ENCODE data around the gene M1AP. TPM values are rescaled to one million over a fixed set of nuclear protein-coding genes. Genes with fewer than 3 reads are reported as not detected.

Gene M1AP
- total RNA-seq, 1 donor from 2014 or later: 1.4 TPM

DNA sequence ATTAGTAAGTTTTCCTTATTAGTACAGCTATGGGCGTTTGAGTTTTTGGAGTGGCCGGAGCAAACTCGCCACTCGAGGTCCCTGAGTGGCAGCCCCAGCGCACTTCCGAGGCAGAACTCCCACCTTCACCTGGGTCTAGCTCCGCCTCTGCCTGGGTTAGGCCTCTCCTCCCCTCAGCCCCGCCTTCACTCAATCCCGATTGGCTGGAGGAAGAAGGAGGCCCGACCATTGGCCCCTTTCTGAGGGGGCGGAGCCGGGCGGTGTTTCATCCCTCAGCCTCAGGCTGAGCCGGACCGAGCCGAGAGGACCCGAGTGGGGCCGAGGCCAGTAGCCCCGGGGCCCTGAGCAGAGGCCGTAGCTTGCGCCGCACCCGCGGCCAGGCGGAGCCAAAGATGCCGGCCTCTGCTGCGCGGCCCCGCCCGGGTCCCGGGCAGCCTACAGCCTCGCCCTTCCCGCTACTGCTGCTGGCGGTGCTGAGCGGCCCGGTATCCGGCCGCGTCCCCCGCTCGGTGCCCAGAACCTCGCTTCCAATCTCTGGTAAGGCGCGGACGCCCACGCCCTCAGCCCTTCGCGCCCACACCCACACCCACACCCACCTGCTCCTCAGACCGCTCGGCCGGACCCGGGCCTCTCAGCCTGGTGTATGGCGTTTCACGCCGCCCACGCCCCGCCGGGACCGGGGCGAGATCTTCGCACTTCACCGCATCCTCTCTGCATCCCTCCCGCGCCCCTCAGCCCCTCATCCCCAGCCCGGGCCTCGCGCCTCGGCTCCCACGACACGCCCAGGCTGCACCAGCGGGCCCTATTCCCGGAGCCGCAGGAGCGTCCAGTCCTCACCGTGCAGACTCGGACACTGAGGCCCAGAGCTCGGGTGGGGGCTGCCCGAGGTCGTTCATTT is 6.1 kb upstream of the M1AP start, which contains the start of gene SEMA4F:
SEMA4F (plus strand) TSS at position 263 of the 898 bp plus-strand sequence; CDS start at position 393, 130 bp downstream.
- peak within 1 kb of the TSS; percentile 48 for H3K27ac ChIP-seq
- DNase-seq (peak; percentile 98), ATAC-seq (peak; percentile 99)
- intact Hi-C loops (cut with DNase I): no loop called here
- H3K4me1 ChIP-seq: peaks cover 8% of the 10 kb centered on the region
- TF ChIP-seq, protein P1, sequence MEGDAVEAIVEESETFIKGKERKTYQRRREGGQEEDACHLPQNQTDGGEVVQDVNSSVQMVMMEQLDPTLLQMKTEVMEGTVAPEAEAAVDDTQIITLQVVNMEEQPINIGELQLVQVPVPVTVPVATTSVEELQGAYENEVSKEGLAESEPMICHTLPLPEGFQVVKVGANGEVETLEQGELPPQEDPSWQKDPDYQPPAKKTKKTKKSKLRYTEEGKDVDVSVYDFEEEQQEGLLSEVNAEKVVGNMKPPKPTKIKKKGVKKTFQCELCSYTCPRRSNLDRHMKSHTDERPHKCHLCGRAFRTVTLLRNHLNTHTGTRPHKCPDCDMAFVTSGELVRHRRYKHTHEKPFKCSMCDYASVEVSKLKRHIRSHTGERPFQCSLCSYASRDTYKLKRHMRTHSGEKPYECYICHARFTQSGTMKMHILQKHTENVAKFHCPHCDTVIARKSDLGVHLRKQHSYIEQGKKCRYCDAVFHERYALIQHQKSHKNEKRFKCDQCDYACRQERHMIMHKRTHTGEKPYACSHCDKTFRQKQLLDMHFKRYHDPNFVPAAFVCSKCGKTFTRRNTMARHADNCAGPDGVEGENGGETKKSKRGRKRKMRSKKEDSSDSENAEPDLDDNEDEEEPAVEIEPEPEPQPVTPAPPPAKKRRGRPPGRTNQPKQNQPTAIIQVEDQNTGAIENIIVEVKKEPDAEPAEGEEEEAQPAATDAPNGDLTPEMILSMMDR (IDR thresholded peaks at IDR 0.05): no peak
- peaks cover 3% of the 10 kb centered on the region for H3K27me3 ChIP-seq
- H3K4me3 ChIP-seq: peak within 1 kb of the TSS; percentile 69
- no peaks in the 10 kb centered on the region for H3K36me3 ChIP-seq
- H3K9me3 ChIP-seq: no peaks in the 10 kb centered on the region

DNA sequence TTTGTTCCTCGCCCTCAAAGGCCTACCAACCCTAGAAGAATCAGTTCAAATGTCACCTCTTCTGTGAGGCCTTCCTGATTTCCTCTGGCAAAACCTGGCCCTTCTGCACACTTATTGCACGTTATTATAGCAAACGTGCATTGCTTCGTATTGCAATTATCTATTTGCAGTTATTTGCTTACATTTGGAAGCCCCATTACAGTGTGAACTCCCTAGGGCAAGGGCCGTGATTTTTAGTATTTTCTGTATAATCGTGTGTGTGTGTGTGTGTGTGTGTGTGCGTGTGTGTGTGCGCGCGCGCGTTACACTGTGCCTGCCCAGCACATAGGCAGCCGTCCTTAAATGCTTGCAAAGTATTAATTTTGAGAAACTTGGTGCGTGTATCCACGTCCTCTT is 5.5 kb upstream of the M1AP start:
- H3K9me3 ChIP-seq: no peaks in the 10 kb centered on the region
- H3K4me3 ChIP-seq: peak overlapping the region; percentile 69
- TF ChIP-seq, protein P1 (IDR thresholded peaks at IDR 0.05): no peak
- DNase-seq (no peak), ATAC-seq (no peak)
- H3K27me3 ChIP-seq: peaks cover 3% of the 10 kb centered on the region
- H3K36me3 ChIP-seq: no peaks in the 10 kb centered on the region
- no peak overlapping the region for H3K27ac ChIP-seq
- intact Hi-C loops (cut with DNase I): no loop called here
- H3K4me1 ChIP-seq: peaks cover 8% of the 10 kb centered on the region

DNA sequence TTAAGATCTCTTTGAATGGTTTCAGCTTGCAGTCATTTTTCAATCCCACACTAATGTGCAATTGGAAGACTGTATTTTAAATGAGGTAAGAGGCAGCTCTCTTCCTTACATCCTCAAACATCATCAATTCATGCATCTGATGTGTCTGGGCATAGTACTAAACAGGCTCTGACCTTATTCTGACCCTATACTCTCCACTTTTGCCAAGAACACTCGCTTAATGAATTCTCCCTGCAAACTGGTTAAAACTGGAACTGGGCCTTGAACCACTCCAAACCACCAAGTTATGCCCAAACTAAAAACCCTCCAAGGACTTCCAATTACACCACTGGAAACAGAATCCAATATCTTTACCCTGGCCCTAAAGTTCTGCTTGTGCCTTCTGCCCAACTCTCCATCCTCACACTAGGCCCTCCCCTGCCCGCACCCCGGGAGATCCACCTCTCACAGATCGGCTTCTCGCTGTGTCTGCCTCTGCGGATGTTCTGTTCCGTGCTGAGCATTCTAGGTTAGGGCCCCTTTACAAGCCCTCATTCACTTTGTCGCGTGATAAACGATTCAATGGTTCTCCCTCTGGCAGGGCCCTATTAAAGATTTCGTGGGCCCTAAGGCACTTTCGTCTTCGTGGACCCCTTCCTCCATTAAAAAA is 1.2 kb downstream of the M1AP start:
- TF ChIP-seq, protein P1 (IDR thresholded peaks at IDR 0.05): no peak
- Histone ChIP-seq H3K27me3 (peaks cover 14% of the 10 kb centered on the region), H3K4me3 (no peak overlapping the region), H3K4me1 (no peaks in the 10 kb centered on the region), H3K9me3 (no peaks in the 10 kb centered on the region), H3K36me3 (no peaks in the 10 kb centered on the region), H3K27ac (no peak overlapping the region)
- intact Hi-C loops (cut with DNase I): no loop called here
- DNase-seq (no peak), ATAC-seq (peak; percentile 21)

DNA sequence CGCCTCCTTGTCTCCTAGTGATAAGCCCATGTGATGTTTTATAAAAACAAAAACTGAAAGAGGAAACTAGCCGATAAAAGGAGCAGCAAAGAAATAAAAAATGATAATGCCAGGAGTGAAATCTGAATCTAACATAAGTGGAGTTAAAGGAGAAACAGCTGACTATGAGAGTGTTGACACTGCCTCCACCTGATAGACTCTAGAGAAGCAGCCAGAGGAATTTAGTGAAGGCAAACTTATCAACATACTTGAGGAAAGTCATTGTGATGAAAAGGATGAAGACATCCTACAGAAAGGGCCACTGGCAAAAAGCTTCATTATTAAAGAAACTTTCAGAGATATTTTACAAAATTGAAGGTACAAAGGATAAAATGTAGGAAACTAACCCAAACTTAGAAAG is 1.9 kb downstream of the M1AP start:
- Histone ChIP-seq H3K36me3 (no peaks in the 10 kb centered on the region), H3K27ac (no peak overlapping the region), H3K4me3 (no peak overlapping the region), H3K4me1 (no peaks in the 10 kb centered on the region), H3K27me3 (peaks cover 14% of the 10 kb centered on the region), H3K9me3 (no peaks in the 10 kb centered on the region)
- ATAC-seq: peak; percentile 70
- no peak for DNase-seq
- intact Hi-C loops (cut with DNase I): no loop called here
- TF ChIP-seq, protein P1 (IDR thresholded peaks at IDR 0.05): no peak

DNA sequence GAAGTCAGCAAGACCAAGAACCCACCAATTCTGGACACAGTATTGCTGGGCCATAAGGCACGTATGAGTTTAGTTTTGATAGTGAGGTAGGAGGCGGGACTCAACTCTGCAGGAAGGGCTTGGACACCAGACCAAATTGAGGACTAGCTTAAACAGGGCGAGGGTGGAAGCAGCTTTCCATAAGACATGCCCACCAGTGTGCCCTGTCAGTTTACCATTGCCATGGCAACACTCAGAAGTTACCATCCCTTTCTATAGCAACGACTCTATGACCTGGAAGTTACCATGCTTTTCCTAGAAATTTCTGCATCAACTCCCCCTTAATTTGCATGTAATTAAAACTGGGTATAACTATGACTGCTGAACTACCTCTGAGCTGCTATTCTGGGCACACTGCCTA is 2.8 kb downstream of the M1AP start:
- no peak overlapping the region for H3K27ac ChIP-seq
- no peak for ATAC-seq
- DNase-seq: no peak
- TF ChIP-seq, protein P1 (IDR thresholded peaks at IDR 0.05): no peak
- H3K4me1 ChIP-seq: no peaks in the 10 kb centered on the region
- intact Hi-C loops (cut with DNase I): no loop called here
- H3K4me3 ChIP-seq: no peak overlapping the region
- no peaks in the 10 kb centered on the region for H3K9me3 ChIP-seq
- H3K36me3 ChIP-seq: no peaks in the 10 kb centered on the region
- H3K27me3 ChIP-seq: peaks cover 14% of the 10 kb centered on the region
